Ovary (tissue), 9 donors: ENCODE measurements around the gene SPAG9. TPM values are rescaled to one million over a fixed set of nuclear protein-coding genes. Genes with fewer than 3 reads are reported as not detected.

Experiments used
- DNase-seq, 5 donors: peaks; one replicate each; pipeline ENCODE4 v3.0.0-alpha.2; 2019 to 2020
- H3K27ac ChIP-seq, 2 donors: fragments of 200-600 bp; one replicate each; pipeline versions ENCODE4 v1.5.1 to v1.8.0; 2019 to 2022
- H3K27me3 ChIP-seq: fragments of 200-600 bp; one replicate; pipeline ENCODE4 v1.8.0; 2022
- H3K36me3 ChIP-seq: fragments of 200-600 bp; sonication (generic); one replicate; pipeline ENCODE4 v1.5.1; 2019
- H3K4me1 ChIP-seq: one replicate; pipeline ENCODE4 v1.8.1; 2013; ENCODE audit warnings: mild to moderate bottlenecking, moderate library complexity; ENCODE audit not compliant: insufficient read depth
- H3K4me3 ChIP-seq: fragments of 200-600 bp; sonication (generic); one replicate; pipeline ENCODE4 v1.5.1; 2017
- H3K9me3 ChIP-seq, 2 donors: fragments of 200-600 bp in 1 of 2; sonication (generic) in 1 of 2; one replicate each; pipeline versions ENCODE4 v1.5.1 to v1.8.1; 2013 to 2019; ENCODE audit warnings: mild to moderate bottlenecking in 1 of 2, moderate library complexity in 1 of 2
- EP300 ChIP-seq: sonication (generic); formaldehyde crosslinking; IDR thresholded peaks from one replicate; pipeline ENCODE4 v1.6.1; 2017; ENCODE audit warnings: antibody characterized with exemption
- POLR2A ChIP-seq: fragments of 450-650 bp; IDR thresholded peaks from one replicate; pipeline ENCODE4 v1.6.1; 2017; ENCODE audit warnings: antibody characterized with exemption, mild to moderate bottlenecking, moderate library complexity
- WGBS, 3 donors: extraction: QIAGEN DNeasy Blood & Tissue Kit in 1 of 3; methylation state at CpG; one replicate each; pipeline versions ENCODE4 v1.1.5 to v1.1.7; 2013 to 2017; 5-methylcytosine and 5-hydroxymethylcytosine counted together
- intact Hi-C, 4 donors: fragments of 100-400 bp; cut with DNase I; formaldehyde crosslinking; loops; one replicate each; pipeline versions ENCODE4 v1.11.0 to v1.15.1; 2022 to 2023
- polyA plus RNA-seq, 2 donors: library from polyadenylated mRNA; stranded (reverse); fragments of 200-250 nt in 1 of 2; fragments of 350-450 nt in 1 of 2; fragmentation: Illumina TruSeq in 1 of 2; extraction: RNeasy Lipid Tissue Mini Kit (QIAGEN cat#74804) in 1 of 2; gene quantifications; one replicate each; pipeline ENCODE4 v1.2.3, GENCODE V29; 2013 to 2014
- total RNA-seq, 7 donors: library from RNA; depleted of rRNA in 2 of 7; stranded (reverse); fragments of >200 nt in 2 of 7; fragmentation: NEBNext Ultra II Directional in 3 of 7; extraction: Animal tissue kit (Norgen Biotek cat#: 25700) in 3 of 7; gene quantifications; one replicate each; pipeline versions ENCODE4 v1.1.0 to v1.2.4, GENCODE V29; 2016 to 2023
- TF ChIP-seq, protein P1 (sequence below), 3 donors: fragments of 450-650 bp in 2 of 3; fragments of 200-600 bp in 1 of 3; IDR thresholded peaks; one replicate each; pipeline versions ENCODE4 v1.5.1 to v1.8.0; 2016 to 2022; ENCODE audit warnings: antibody characterized with exemption in 3 of 3, mild to moderate bottlenecking in 1 of 3
- donor health status: DM: no; HTN: no; CAD: no; lungs with moderate emphysema.
- donor health status: DM: no; HTN: no; CAD: no.
- donor health status: Bipolar disorder and iron deficiency.
- donor health status: DM: yes; HTN: yes; CAD: no.
- donor health status: DM: no; HTN: no; CAD: no.
- donor health status: DM: yes; HTN: yes; CAD: no.

SPAG9 gene
- total and polyA plus RNA-seq, 9 donors: 28.8 to 103 (median 79.4) TPM

- DNase-seq: no peak
- TF ChIP-seq, protein P1, sequence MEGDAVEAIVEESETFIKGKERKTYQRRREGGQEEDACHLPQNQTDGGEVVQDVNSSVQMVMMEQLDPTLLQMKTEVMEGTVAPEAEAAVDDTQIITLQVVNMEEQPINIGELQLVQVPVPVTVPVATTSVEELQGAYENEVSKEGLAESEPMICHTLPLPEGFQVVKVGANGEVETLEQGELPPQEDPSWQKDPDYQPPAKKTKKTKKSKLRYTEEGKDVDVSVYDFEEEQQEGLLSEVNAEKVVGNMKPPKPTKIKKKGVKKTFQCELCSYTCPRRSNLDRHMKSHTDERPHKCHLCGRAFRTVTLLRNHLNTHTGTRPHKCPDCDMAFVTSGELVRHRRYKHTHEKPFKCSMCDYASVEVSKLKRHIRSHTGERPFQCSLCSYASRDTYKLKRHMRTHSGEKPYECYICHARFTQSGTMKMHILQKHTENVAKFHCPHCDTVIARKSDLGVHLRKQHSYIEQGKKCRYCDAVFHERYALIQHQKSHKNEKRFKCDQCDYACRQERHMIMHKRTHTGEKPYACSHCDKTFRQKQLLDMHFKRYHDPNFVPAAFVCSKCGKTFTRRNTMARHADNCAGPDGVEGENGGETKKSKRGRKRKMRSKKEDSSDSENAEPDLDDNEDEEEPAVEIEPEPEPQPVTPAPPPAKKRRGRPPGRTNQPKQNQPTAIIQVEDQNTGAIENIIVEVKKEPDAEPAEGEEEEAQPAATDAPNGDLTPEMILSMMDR (IDR thresholded peaks at IDR 0.05): no peak
- no peak for TF ChIP-seq POLR2A
- TF ChIP-seq EP300: no peak
- Histone ChIP-seq H3K4me3 (no peak overlapping the region), H3K27ac (no peak overlapping the region), H3K36me3 (no peaks in the 10 kb centered on the region), H3K9me3 (no peaks in the 10 kb centered on the region), H3K4me1 (peaks cover 7% of the 10 kb centered on the region), H3K27me3 (no peaks in the 10 kb centered on the region)
- intact Hi-C loops: no loop called here
- 89 to 91% (median 90%) methylated on average over 11 of the region's 11 CpGs for WGBS, 3 donors
Observed at GRCh38 chr17:50914505-50915063, 206.1 kb downstream of the SPAG9 start.

- no peak for DNase-seq
- no peak overlapping the region for H3K27ac ChIP-seq
- WGBS, 3 donors: 81 to 89% (median 82%) methylated on average over 2 of the region's 2 CpGs
- H3K36me3 ChIP-seq: no peaks in the 10 kb centered on the region
- H3K4me1 ChIP-seq: peaks cover 1% of the 10 kb centered on the region
- TF ChIP-seq, protein P1 (IDR thresholded peaks at IDR 0.05): no peak
- TF ChIP-seq EP300 (no peak), POLR2A (no peak)
- H3K9me3 ChIP-seq: no peaks in the 10 kb centered on the region
- H3K4me3 ChIP-seq: no peak overlapping the region
- no peaks in the 10 kb centered on the region for H3K27me3 ChIP-seq
- intact Hi-C loops: no loop called here
Observed at GRCh38 chr17:50913120-50913519, 207.5 kb downstream of the SPAG9 start.

Other genes with a start within 250 kb of the SPAG9 start
- gene NME1, start 32.7 kb upstream of the SPAG9 start, total RNA-seq: 10 to 100 TPM; 17.0 to 83.8 (median 50.5) TPM
- 10 to 100 TPM; 27.2 to 58.5 TPM for gene NME1, start 32.7 kb upstream of the SPAG9 start, polyA plus RNA-seq
- gene NME2, start 45.5 kb upstream of the SPAG9 start, total RNA-seq: 100 to 1,000 TPM; 376 to 565 (median 502) TPM
- 100 to 1,000 TPM; 433 to 717 TPM for gene NME2, start 45.5 kb upstream of the SPAG9 start, polyA plus RNA-seq
- gene MBTD1, start 139.2 kb upstream of the SPAG9 start, total RNA-seq: 10 to 100 TPM; 13.7 to 28.4 (median 17.0) TPM
- gene MBTD1, start 139.2 kb upstream of the SPAG9 start, polyA plus RNA-seq: 10 to 100 TPM; 10.4 to 11.8 TPM
- 10 to 100 TPM; 25.6 to 41.6 (median 34.7) TPM for gene UTP18, start 139.7 kb upstream of the SPAG9 start, total RNA-seq
- gene UTP18, start 139.7 kb upstream of the SPAG9 start, polyA plus RNA-seq: 10 to 100 TPM; 27.8 to 28.4 TPM